ENCODE measurements around the gene SYNJ1.
A peak's percentile ranks its signal among the peaks of the same experiment; 100 is the strongest.
"Not testable (repeated sequence)": the region's sequence is repeated elsewhere in the genome, so short reads cannot be mapped to it uniquely, and the experiment has no call there.

SYNJ1 gene

GRCh38 chr21:32613436-32614043, 114.3 kb downstream of the SYNJ1 start:
- DNase-seq (ENCODE audit: low read depth) = no peak
- H3K4me3 ChIP-seq (ENCODE audit: low read length) = peak overlapping the region; percentile 94
- TF ChIP-seq CTCF (conservative IDR thresholded peaks at IDR 0.05; ENCODE audit: low read depth, low read length) = no peak

GRCh38 chr21:32612999-32613337, 114.8 kb downstream of the SYNJ1 start:
- peak overlapping the region; percentile 94 for H3K4me3 ChIP-seq (ENCODE audit: low read length)
- no peak for DNase-seq (ENCODE audit: low read depth)
- no peak for TF ChIP-seq CTCF (conservative IDR thresholded peaks at IDR 0.05; ENCODE audit: low read depth, low read length)

- no peak for TF ChIP-seq CTCF (conservative IDR thresholded peaks at IDR 0.05; ENCODE audit: low read depth, low read length)
- peak within 1 kb of the TSS; percentile 94 for H3K4me3 ChIP-seq (ENCODE audit: low read length)
- peak; percentile 83 for DNase-seq (ENCODE audit: low read depth)
These were observed 115.5 kb downstream of the SYNJ1 start, which contains the start of gene CFAP298 for GRCh38 chr21:32612075-32612998. CFAP298 (minus strand) TSS chr21:32612377; CDS start chr21:32612243, 134 bp downstream.

- TF ChIP-seq CTCF (conservative IDR thresholded peaks at IDR 0.05; ENCODE audit: low read depth, low read length) = no peak
- no peak for DNase-seq (ENCODE audit: low read depth)
These were observed 116.3 kb downstream of the SYNJ1 start for GRCh38 chr21:32611471-32611997.

GRCh38 chr21:32610940-32611339, 116.9 kb downstream of the SYNJ1 start:
- H3K4me3 ChIP-seq (ENCODE audit: low read length) = peak overlapping the region; percentile 94
- not testable (repeated sequence) for DNase-seq (ENCODE audit: low read depth)

More at GRCh38 chr21:32611471-32611997, 116.3 kb downstream of the SYNJ1 start:
- H3K4me3 ChIP-seq (ENCODE audit: low read length) = peak overlapping the region; percentile 94

GRCh38 chr21:32608851-32609250, 119.0 kb downstream of the SYNJ1 start:
- H3K4me3 ChIP-seq (ENCODE audit: low read length) = no peak overlapping the region
- DNase-seq (ENCODE audit: low read depth) = no peak
- TF ChIP-seq CTCF (conservative IDR thresholded peaks at IDR 0.05; ENCODE audit: low read depth, low read length) = no peak

GRCh38 chr21:32605469-32605868, 122.3 kb downstream of the SYNJ1 start:
- H3K4me3 ChIP-seq (ENCODE audit: low read length) = no peak overlapping the region
- no peak for TF ChIP-seq CTCF (conservative IDR thresholded peaks at IDR 0.05; ENCODE audit: low read depth, low read length)
- DNase-seq (ENCODE audit: low read depth) = no peak
